SKM-1 treated with dmso at 0.1 percent for 144 hours (cell line): Measurements from ENCODE around the gene STXBP3.

Source experiments
- DNase-seq: peaks from one replicate; lab custom pipeline; 2025; ENCODE audit not compliant: unreplicated experiment; lab: John Stamatoyannopoulos, UW

STXBP3 gene

DNA sequence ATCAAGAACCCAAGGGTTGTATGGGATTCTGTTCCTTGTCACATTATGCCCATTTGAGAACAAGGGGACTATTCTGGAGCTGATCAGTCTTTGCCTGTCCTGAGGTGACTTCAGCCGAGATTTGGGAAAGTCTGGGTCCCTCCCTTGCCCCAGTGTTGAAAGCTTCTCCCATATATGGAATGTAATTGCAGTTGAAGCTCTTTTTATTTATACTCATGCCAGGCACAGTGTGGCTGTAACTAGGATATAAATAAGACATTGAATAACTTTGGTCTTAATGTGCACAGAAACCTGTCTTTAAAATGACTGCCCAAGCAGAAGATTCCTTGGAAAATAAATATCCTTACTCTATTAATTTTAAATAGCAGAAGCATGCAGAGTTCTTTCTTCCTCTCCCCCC, 95.2 kb downstream of the STXBP3 start:
- no peak for DNase-seq

DNA sequence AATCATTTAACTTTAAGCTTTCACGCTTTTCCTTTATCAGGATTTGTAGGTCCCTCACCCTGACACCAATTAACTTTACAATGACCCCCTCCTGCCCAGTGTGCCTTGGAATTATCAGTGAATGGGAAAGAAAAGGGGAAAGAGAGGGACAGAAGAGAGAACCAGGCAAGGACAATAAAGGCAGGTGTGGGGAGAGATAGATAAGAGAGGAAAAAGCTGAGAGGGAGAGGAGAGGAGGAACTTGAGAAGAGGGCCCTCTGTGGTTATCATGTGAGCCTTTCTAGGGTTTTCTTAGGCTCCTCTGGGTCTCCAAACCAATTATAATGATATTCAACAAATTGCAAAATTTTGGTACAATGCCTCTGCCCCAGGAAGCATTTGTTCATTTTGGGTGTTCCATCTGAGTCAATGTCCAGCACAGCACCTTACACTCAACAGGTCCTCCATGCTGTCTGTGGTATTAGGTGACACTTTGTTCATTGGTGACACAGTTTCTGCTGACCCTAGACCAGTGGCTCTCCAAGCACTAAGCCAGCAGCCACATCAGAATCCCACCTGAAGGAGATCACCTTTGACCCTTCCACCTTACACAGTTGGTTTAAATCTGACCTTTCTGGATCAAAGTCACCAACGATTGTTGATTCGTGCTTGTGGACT, 96.2 kb downstream of the STXBP3 start:
- no peak for DNase-seq

DNA sequence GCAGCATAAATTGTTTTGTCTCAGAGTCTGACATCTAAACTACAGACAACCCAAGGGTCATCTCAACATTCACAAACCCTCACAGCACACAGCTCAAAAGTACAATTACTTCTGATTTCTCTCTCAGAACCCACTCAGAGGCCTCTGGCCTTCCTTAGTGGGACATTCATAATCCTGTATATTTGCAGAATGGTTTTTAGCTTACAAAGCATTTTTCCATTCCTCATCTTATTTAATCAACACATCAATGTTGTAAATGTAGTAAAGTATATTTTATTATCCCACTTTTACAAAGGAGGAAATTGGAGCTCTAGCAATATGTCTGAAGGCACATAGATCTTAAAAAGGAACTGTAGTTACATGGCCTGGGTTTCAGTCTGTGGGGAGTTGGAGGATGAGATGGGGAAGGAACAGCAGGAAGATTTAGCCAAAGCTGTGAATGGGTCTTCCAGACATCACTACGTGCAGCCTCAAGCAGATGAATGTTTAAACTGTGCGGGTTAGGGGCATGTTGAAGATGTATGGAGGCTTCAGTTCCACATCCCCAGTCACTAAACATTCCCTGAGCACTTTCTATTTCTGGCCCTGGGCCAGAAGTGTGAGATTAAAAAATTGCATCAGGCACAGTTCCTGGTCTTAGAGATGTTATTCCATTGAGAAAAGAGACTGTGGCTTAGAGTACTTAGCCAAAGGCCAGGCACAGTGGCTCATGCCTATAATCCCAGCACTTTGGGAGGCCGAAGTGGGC, 97.1 kb downstream of the STXBP3 start:
- DNase-seq, result no peak

DNA sequence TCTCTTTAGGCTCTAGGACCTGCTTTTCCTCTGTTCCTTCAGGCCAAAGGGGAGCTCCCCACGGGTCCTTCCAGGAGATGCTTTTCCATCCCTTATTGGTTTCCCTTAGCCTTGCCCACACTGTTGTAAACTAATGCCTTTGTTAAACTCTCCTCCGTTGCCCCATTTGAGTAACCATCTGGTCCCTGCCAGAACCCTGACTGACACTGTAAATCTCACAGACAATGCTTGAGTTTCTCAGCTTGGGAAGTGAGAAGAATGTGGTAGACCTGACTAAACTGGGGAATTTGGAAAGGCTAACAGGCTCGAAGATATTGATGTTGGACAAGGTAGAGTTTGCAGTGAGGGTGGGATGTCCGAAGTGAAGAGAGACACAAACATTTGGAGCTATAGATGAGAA, 99.0 kb downstream of the STXBP3 start:
- no peak for DNase-seq

DNA sequence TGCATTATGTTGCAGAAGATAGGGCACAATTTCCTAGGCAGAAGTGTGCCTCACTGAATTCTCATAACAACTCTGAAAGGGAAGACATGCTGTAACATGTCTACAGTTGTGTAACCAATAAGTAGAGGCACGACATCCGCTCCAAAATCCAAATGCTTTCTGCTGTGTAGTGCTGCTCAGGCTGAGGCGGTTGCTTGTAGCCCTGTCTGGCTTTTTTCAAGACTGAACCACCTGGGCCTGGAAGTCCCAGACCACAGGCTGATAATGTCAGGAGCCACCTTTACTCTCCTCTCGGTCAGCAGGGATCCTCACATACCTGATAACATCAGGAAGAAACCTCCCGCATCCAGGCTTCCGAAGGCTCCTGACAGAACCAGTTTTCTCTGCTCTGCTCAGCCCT, 99.5 kb downstream of the STXBP3 start:
- DNase-seq, result no peak

DNA sequence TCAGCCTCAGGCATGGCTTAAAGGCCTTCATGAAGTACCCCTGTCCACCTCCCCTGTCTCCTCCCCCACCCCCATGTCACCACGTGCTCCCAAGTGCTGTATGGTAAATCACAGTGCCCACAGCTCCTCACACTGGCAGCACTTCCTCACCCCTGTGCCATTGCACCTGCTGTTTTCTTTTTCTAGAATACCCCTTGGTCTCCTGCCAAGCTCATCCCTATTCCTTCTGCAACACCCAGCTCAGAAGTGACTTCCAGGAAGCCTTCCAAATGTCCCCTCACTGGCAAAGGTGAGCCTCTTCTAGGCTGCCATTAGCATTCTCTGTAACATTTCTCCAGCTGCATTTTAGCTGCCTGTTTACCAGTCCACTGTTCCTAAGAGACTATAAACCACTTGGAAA, 101.0 kb downstream of the STXBP3 start:
- no peak for DNase-seq

DNA sequence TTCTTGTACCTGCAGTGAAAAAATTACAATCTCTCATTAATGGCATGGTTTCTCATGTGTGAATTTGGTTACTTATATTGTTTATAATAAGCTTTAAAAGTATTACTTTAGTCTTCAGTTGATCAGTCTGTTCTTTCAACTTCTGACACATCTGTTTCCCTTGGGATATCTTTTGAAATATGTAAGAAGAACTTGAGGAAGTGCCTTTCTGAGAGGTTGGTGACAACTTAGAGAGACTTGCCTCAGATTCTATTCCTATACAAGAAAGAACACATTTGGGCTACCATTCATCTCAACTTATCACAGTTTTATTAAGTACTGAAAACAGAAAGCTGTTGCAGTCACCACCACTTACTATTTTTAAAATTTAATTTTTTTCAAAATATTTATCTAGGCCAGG, 102.3 kb downstream of the STXBP3 start:
- no peak for DNase-seq

DNA sequence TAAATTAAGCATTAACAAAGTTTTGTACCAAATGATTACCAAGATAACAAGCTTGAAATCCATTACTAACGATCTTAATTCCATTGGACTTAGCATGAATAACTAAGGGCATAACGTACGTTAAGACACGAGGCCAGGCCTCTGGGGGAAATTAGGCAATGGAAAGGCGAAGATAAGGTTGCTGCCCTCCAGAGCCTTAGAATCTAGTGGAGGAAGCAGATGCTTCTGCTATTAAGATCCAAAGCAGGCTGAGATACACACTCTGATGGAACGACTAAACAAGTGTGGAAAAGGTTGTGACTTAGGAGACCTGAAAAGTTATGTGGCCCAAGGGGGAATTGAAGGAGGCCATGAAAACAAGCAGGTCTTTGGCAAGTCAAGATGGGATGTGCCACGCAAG, 104.5 kb downstream of the STXBP3 start:
- DNase-seq, result no peak

DNA sequence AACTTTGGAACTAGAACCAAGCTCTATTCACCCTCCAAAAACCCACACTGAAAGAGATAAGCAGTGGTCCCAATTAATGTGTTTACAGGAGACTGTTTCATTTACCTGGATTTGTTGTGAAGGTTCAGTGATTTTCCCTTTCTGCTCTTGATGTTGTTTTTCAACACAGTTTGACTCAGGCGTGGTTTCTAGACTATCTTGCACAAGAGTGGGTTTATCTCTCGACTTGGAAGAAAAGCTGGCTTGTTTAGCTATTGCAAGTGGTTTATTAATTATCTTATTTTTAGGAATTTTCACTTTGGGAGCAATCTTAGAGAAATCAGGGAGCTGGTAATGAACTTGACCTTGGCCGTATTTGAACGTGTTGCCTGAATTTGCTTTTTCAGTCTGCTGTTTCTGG, 105.1 kb downstream of the STXBP3 start:
- no peak for DNase-seq

DNA sequence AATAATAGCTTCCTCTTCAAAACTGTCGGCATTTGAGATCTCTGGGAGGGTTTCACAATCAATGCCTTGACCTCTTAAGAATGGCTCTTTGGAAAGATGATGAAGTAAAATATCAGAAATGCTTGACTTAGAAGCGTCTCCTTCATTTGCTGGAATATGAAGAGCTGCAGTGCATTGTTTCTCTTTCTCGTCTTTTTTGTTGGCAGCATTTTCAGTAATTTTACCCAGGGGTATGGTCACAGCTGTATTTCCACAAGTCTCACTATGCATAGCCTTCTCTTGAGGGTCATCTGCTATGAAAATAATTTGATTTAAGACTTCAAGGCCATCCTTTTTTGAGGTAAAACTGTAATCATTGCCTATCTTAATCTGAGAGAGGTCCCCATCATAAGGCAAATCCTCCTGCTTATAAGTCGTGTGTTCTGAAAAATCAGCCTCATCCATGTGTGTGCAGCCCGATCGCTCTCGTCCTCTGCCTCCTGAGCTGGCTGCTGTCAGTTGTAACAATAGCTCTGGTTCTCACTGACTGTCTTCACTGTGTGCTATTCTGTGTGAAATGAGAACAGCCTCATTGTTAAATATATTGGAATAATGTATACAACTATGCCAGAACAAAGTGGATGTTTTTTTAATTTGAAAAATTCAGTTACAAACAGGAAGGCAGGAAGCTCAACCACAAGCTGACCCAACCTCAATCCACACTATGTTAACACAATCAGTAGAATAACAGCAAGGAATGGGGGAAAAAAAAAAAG, 105.9 kb downstream of the STXBP3 start:
- no peak for DNase-seq

DNA sequence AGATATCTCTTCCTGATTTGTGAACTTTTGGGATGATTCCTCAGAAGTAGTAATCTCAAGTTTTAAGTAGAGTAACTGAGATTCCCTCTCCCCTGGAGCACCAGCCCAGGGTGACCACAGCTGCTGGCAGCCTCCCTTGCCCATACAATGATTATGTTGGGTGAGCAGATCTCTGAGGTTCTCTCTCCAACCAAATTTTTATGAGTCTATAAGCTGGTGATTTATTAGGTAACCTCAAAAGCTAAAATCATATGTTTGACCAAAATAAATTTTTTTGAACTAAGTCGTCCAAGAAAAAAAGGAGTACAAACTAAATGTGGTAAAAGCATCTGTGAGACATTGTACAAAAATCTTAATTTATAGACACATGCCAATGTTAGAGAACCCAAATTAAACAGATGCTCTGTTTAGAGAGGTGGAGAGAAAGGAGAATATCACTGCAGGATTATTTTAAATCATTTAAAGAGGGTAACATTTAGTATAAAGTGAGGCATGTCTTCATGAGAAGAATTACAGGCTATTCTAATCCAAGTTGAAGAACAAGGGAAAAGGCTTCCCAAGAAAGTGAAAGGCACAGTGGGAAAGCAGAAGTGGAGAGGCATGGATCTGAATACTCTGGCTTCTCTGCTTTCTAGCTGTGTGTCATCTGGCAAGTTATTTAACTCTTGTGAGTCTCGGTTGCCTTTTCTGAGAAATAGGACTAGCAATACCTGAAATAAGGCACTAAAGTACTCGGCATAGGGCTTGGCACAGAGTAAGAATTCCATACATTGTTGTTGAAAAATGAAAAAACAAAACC, 107.9 kb downstream of the STXBP3 start:
- no peak for DNase-seq

DNA sequence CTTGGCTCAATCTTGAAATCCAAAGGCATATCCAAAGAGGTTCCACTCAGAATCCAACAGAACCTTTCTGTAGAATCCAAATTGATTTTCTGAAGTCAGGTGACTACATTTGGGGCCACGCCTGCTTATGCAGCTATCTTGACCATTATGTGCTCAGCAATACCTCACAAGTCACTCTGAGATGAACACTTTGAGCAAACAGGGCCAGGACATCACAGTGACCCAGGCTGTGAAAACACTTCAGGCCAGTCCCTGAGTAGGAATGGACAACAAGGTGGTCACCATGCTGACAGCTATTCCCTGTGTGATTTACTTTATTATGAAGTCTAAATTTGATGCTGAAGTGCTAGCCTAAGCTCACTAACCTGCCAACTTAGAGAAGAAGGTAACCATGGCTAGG, 110.5 kb downstream of the STXBP3 start, which contains the start of gene AKNAD1:
Gene AKNAD1 (minus strand): TSS at position 101 of the 400 bp plus-strand sequence. CDS start 4,430 bp downstream, outside the sequence.
- DNase-seq, result no peak

DNA sequence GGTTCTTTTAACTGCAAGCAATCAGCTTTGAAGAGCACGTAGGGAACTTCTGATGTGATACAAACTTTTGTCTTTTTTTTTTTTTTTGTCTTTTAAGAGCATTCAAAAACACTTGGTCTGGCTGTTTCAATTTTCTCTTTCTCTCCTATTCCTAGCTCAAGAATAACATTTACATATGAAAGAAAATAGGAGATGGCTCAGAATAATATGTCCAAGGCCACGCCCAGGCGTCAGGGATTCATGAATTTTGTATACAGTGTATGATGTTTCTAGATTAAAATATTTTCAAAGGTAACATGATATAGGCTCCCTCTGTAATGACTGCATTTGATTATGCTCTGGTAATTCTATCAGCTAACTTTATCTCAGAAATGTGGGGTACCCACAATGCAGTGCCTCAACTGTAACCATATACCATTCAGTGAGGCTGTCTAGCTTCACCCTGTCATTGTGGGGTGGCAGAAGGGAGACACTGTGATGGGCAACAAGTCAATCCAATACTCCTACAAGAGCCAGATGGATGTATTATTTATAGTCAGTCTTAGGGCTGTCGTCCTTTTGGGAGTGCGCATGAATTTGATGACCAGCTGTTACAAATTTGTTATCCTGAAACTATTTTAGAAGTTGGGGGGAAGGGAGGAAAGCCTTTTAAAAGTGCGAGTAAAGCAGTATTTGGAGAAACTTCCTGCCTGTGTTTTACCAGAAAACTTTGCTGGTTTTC, 111.9 kb downstream of the STXBP3 start:
- DNase-seq, result no peak
